GM18517 (cell line): Measurements from ENCODE around the gene ANXA11.
"Not testable (repeated sequence)": the region's sequence is repeated elsewhere in the genome, so short reads cannot be mapped to it uniquely, and the experiment has no call there.

Source experiments
- ATAC-seq: cut with Tn5 transposase; IDR thresholded peaks from one replicate; pipeline ENCODE4 v1.9.1; 2021; ENCODE audit warnings: mild to moderate bottlenecking, moderate library complexity; ENCODE audit not compliant: unreplicated experiment

ANXA11 gene

GRCh38 chr10:80210259-80210658 is 4.9 kb upstream of the ANXA11 start:
- ATAC-seq, result no peak

GRCh38 chr10:80207768-80208370 is 2.5 kb upstream of the ANXA11 start:
- no peak for ATAC-seq

DNA sequence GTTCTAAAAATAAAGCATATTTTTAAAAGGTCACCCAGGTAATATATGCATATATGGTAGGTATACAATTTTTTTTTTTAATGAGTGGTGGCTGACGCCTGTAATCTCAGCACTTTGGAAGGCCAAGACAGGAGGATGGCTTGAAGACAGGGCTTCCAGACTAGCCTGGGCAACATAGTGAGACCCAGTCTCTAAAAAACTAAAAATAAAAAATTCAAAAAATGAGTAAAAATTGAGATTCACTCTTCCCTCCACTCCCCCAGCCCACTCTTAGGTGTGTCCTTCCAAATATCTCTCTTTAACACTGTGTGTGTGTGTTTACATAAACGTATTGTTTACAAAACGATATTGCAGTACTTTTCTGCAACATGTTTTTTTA is 929 bp upstream of the ANXA11 start:
- no peak for ATAC-seq

DNA sequence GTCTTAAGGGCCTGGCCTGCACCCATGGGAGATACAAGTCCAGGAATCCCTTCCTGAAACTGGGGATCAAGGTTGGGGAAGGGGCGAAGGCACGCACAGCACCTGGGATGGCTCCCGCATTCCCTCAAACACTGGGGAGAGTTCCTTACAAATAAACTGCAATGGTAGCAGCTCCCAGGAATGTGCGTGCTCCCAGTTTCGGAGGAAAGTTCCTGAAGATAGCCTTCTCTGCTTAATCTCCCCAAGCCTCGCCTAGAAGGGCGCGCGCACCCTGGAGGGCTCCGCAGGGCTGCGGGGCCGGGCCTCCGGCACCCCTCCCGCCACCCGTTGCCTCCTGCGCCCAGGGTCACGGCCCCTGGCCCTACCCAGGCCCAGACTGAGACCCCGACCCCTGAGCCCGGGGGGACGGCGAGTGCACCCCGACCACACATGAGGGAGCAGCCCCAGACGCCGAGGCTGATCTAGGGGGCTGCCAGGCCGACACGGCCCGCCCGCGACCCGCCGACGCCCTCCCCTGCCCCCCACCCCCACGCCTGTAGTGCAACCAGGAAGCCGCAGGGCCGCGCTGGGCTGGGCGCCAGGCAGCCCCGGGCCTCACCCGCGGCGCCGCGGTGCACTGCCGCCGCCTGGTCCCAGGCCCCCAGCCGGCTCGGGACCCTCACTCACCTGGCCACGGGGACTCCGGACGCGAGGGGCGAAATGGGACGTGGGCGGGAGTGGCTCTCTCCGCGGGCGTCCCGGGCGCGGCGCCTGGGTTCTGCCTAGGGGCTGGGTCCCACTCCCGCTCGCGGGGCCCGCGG is 460 bp downstream of the ANXA11 start:
- ATAC-seq, result peak; percentile 30

GRCh38 chr10:80203835-80204676 is 1.3 kb downstream of the ANXA11 start:
- ATAC-seq, result peak; percentile 3

DNA sequence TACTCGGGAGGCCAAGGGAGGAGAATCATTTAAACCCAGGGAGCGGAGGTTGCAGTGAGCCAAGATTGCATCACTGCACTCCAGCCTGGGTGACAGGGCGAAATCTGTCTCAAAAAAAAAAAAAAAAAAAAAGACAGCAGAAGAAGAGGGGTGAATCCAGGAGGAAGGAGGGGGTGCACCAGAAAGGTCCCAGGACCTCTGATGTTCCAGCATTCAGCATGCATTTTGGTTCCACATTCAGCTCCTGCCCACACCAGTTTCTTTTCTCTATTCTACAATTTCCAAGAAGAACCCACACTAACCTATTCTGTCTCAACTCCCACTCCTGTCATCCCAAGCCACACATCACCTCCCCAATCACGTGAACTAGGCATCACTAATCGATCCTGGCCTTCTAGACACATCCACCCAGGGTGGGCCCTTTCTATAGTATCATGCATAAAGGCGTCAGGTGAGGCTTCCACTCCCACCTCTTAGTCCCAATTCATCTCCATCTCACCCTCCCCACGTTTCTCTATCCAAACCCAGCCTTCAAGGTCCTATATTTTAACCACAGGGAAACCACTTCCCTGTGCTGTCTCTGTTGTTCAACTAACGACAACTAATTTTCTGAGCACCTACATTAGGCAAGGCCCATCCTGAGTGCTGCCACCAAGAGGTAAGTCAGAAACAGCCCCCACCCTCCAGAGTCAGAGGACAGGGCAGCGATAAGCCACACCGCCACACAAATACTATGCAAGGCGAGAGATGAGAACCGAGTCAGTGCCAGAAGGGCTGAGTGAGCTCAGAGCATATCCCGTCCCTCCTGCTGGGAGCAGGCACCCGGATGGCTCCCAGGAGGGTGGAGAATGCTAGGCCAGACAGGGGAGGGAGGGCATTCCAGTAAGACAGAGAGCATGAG is 2.2 kb downstream of the ANXA11 start:
- ATAC-seq, result peak; percentile 62

GRCh38 chr10:80202530-80202929 is 2.8 kb downstream of the ANXA11 start:
- ATAC-seq, result not testable (repeated sequence)

GRCh38 chr10:80201608-80202141 is 3.7 kb downstream of the ANXA11 start:
- no peak for ATAC-seq

GRCh38 chr10:80200687-80201086 is 4.7 kb downstream of the ANXA11 start:
- no peak for ATAC-seq

- no peak for ATAC-seq
These were observed 5.1 kb downstream of the ANXA11 start for GRCh38 chr10:80200259-80200658.

DNA sequence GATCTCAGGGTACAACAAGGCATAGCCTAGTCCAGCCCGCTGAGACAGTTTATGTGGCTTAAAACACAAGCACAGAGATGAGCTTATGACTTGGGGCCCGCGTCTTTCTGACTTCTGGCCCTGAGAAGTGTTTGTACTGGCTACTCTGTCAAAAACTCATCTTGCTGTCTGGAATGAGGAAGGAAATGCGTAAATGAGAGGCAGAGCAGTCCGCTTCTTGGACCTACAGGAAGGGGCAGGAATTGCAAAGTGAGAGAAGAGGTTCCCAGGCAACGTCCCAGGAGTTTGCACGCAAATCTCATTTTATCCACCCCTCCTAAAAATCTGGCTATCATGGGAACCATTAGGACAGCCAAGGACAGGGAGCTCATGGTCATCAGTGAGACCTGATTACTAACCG is 5.5 kb downstream of the ANXA11 start:
- ATAC-seq, result no peak

DNA sequence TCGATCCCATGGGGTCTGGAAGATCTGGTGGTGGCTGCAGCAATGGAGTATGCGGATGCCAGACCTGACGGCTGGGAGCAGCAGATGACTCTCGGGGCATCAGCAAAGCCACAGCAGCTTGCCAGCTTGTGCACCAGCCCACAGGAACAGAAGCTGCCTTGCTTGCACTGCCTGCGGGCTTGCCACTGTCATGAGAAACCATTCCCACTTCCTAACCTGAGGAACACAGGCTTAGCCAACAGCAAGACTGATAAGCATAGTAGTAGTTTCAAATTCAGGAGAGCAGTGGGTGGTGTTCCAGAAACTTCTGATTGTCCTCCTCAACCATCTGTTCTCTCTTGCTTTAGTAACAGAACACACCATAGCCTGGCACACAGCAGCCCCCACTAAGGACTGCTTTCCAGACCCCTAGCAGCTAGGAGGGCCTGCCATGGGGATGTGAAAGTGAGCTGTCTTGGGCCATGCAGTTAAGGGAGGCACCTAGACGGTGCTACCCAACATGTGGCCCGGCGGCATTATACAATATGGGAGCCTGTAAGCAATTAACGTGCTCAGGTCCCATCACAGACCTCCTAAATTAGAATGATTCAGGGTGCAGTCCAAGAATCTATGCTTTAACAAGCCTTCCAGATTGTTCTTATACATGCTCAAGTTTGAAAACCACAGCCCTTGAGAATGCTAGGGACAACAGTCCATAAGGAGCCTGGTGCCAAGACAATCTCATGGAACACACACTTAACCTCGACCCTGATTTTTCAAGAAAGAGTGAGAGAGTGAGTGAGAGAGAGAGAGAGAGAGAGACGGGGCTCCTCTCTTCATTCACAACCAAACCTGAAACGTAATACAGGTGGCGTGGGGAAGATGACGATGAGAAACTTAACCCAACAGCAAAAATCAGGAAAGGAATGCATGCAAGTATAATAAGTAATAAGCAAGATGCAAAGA is 7.1 kb downstream of the ANXA11 start:
- no peak for ATAC-seq

DNA sequence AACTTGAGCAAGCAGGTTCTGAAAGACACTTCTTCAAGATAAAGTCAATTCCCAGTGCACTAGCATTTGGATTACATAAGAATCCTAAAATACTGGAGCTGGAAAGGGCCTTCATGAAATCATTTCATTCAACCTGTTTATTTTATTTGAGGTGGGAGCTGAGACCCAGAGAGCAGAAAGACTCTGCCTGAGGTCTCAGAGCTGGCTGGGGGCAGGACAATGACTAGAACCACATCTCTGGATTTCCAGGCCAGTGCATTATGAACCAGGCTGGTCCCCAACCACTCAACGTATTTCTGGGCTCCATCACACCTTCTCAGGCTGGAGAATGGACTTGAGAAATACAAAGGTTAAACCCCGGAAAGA is 8.4 kb downstream of the ANXA11 start:
- ATAC-seq, result peak; percentile 8

DNA sequence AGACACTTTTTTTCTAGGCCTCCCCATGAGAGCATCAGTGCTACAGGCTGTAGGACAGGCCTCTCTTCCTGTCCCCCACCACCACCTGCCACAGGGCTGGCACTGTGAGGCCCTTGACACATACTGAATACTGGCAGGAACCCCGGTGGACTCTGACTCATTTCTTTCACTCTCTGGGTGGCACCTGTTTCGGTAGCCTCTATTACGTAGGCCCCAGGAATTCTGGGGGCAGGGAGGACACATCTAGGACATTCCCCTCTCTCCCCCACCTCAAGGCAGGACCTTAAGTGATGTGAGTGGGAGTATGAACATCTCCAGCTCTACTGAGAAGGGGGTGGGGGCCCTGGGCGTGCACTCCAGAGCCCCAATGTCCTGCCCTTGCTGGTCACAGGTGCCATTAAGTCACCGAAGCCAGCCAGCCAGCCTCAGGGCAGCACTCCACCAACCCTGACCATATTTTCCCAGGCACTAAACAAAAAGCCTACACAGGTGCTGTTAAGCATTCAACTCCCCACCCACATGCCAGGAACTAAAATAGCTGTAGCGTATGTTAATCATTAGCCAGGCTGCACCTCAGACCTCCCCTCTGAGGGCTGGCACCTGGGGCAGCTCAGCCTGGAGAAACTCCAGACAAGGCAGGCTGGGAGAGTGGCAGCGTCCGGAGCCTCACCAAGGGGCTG is 8.9 kb downstream of the ANXA11 start:
- ATAC-seq, result peak; percentile 85

- ATAC-seq, result no peak
These were observed 10.2 kb downstream of the ANXA11 start for GRCh38 chr10:80195046-80195574.

DNA sequence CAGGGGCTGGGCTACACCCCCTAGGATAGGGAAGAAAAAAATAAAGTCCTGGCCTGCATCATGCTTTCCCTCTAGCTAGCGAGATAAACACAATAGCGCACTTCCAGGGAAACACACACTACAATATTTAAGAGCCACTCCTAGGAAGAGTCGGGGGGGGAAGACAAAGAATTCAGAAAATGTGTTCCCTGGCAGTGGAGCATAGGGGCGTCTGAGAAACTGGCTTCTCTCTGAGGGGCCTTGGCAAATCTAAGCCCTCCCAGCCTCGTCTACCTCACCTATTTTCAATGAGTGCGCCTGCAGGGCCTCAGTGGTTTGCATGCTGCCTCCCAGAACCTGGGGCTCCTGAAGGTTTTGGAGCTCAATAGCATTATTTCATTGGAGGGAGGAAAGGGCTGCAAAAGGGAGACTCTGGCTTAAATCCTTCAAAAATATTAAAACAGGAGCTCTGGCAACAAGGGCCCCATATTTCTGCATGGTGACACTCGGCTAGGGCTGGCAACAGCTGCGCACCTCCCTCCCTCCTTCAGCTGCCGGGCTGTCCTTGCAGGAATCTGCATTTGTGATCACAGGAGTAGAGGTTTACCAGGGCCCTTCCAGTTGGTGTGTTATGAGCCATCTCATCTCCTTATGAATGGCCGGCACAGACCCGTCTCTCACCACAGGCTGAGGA is 10.8 kb downstream of the ANXA11 start:
- no peak for ATAC-seq

DNA sequence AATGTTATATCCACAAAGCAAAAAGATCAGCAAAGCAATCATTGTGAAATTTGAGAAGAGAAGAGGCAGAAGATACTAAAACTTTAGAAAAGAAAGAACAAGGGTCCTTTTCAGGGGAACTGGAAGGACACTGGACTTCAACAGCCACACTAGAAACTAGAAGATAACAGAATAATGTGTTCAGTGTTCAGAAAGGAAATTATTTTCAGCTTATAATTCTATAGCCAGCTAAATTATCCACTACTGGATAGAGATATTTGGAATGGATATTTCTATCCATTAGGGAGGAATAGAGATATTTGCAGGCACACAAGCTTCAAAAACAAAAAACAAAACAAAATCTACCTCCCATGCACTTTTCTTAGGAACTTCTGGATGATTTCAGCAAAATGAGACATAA is 12.8 kb downstream of the ANXA11 start:
- ATAC-seq, result no peak
